OCI-LY7 (cell line): ENCODE results near the gene LARGE1.

Experiments
- CTCF ChIP-seq: fragments of 200-600 bp; sonication (generic); conservative IDR thresholded peaks from 2 replicates; pipeline ENCODE4 v1.5.1; 2014; ENCODE audit warnings: mild to moderate bottlenecking, antibody characterized with exemption, low read length, moderate library complexity, mixed read lengths
- EZH2phosphoT487 ChIP-seq: fragments of 200-600 bp; sonication (generic); IDR thresholded peaks from 2 replicates; pipeline ENCODE4 v1.6.1; 2018; ENCODE audit warnings: low read depth, borderline replicate concordance, mild to moderate bottlenecking, mixed run types, antibody characterized with exemption, low read length, moderate library complexity, mixed read lengths

- no peak for TF ChIP-seq CTCF
- no peak for TF ChIP-seq EZH2phosphoT487
These were observed 313.8 kb downstream of the LARGE1 start for GRCh38 chr22:33606504-33606903.
